GM12878 (cell line): ENCODE results near the gene MYOZ2. TPM values are rescaled to one million over a fixed set of nuclear protein-coding genes. Genes with fewer than 3 reads are reported as not detected.

Experiments used
- ATAC-seq: fragments of 200-7000 bp; cut with Tn5 transposase; 3 replicates; pipeline ENCODE4 v1.9.1; 2020; ENCODE audit warnings: mild to moderate bottlenecking, moderate library complexity
- BruUV-seq: library from RNA; stranded (reverse); fragments of 400-500 nt; replicated peaks from 2 replicates; lab custom pipeline; 2021; lab: Mats Ljungman, UMichigan
- CTCF ChIA-PET: fragments of 300-600 bp; sonication (Branson Sonifier 250); formaldehyde crosslinking; extraction: SDS; loops from one replicate; lab custom pipeline; 2021; ENCODE audit warnings: inconsistent platforms; lab: Yijun Ruan, JAX
- POLR2A ChIA-PET: fragments of 350-600 bp; formaldehyde crosslinking; extraction: SDS; loops from one replicate; lab custom pipeline; 2021; ENCODE audit warnings: inconsistent platforms; lab: Charles Lee
- RAD21 ChIA-PET: fragments of 300-600 bp; sonication (Branson Sonifier 250); formaldehyde crosslinking; loops from one replicate; lab custom pipeline; 2023; ENCODE audit warnings: antibody characterized with exemption; ENCODE audit not compliant: unreplicated experiment; lab: Charles Lee
- SMC1A ChIA-PET: fragments of 300-600 bp; sonication (Branson Sonifier 250); formaldehyde crosslinking; loops from one replicate; lab custom pipeline; 2023; ENCODE audit not compliant: unreplicated experiment, uncharacterized antibody; lab: Charles Lee
- DNase-seq: peaks from one replicate; pipeline ENCODE4 v3.0.0-alpha.2; 2011; ENCODE audit warnings: low read depth, low spot score
- FAIRE-seq: peaks from 3 replicates; lab custom pipeline; 2011; peaks lifted over from hg19 to GRCh38; lab: Jason Lieb, UNC
- H2AFZ ChIP-seq: 2 replicates; pipeline ENCODE4 v1.6.0; 2011; ENCODE audit warnings: low read depth, low read length, control low read depth; ENCODE audit not compliant: control insufficient read depth
- H3K27ac ChIP-seq: 2 replicates; pipeline ENCODE4 v1.5.1; 2011; ENCODE audit warnings: control low read depth; ENCODE audit not compliant: control insufficient read depth, insufficient read depth
- H3K27me3 ChIP-seq, 2 experiments: replicated peaks in 1 of 2; 2 replicates each; pipeline versions ENCODE4 v1.6.0 to v1.6.1; 2011; ENCODE audit warnings: low read length in 1 of 2; ENCODE audit not compliant: control insufficient read depth in 2 of 2, insufficient read depth in 2 of 2
- H3K36me3 ChIP-seq, 2 experiments: 2 replicates each; pipeline ENCODE4 v1.5.1; 2011; ENCODE audit warnings: low read length in 1 of 2; ENCODE audit not compliant: control insufficient read depth in 2 of 2, insufficient read depth in 2 of 2
- H3K4me1 ChIP-seq: 2 replicates; pipeline ENCODE4 v1.6.1; 2011; ENCODE audit warnings: mild to moderate bottlenecking, low read length, moderate library complexity, mixed read lengths; ENCODE audit not compliant: control insufficient read depth, insufficient read depth
- H3K4me2 ChIP-seq: 2 replicates; pipeline ENCODE4 v1.6.0; 2011; ENCODE audit warnings: control low read depth; ENCODE audit not compliant: control insufficient read depth, insufficient read depth
- H3K4me3 ChIP-seq: fragments of 200-600 bp; sonication (generic); 2 replicates; pipeline ENCODE4 v1.5.1; 2016
- H3K79me2 ChIP-seq: 2 replicates; pipeline ENCODE4 v1.6.0; 2011; ENCODE audit warnings: low read length; ENCODE audit not compliant: control insufficient read depth, insufficient read depth
- H3K9ac ChIP-seq: 2 replicates; pipeline ENCODE4 v1.8.0; 2011; ENCODE audit warnings: low read length, control low read depth, mixed read lengths; ENCODE audit not compliant: control insufficient read depth, insufficient read depth
- H3K9me3 ChIP-seq: replicated peaks from 3 replicates; pipeline ENCODE4 v1.5.1; 2011; ENCODE audit warnings: mild to moderate bottlenecking, low read length; ENCODE audit not compliant: control insufficient read depth, insufficient read depth
- H4K20me1 ChIP-seq: 2 replicates; pipeline ENCODE4 v1.6.0; 2011; ENCODE audit not compliant: control insufficient read depth, insufficient read depth
- BRCA1 ChIP-seq: IDR thresholded peaks from 2 replicates; pipeline ENCODE4 v1.6.1; 2011; ENCODE audit warnings: low read depth, low read length, improper control_type of control experiment
- CHD1 ChIP-seq: IDR thresholded peaks from 2 replicates; pipeline ENCODE4 v1.6.1; 2012; ENCODE audit warnings: low read depth, low read length, improper control_type of control experiment
- CREB1 ChIP-seq: IDR thresholded peaks from 2 replicates; pipeline ENCODE4 v1.6.1; 2012; ENCODE audit warnings: low read depth, mild to moderate bottlenecking, inconsistent platforms
- E2F4 ChIP-seq: IDR thresholded peaks from 2 replicates; pipeline ENCODE4 v1.6.1; 2012; ENCODE audit warnings: low read depth, low read length, improper control_type of control experiment
- ESRRA ChIP-seq: IDR thresholded peaks from 2 replicates; pipeline ENCODE4 v1.6.1; 2012; ENCODE audit warnings: mild to moderate bottlenecking, low read length, improper control_type of control experiment
- FOXM1 ChIP-seq: IDR thresholded peaks from 2 replicates; pipeline ENCODE4 v1.6.1; 2012; ENCODE audit warnings: low read depth, mild to moderate bottlenecking, inconsistent platforms, low read length, moderate library complexity
- JUNB ChIP-seq: IDR thresholded peaks from 2 replicates; pipeline ENCODE4 v1.6.1; 2016; ENCODE audit warnings: antibody characterized with exemption, mild to moderate bottlenecking
- MTA2 ChIP-seq: fragments of 450-650 bp; IDR thresholded peaks from 2 replicates; pipeline ENCODE4 v1.6.1; 2016; ENCODE audit warnings: low read depth, mild to moderate bottlenecking, moderate library complexity
- NFYB ChIP-seq: IDR thresholded peaks from 2 replicates; pipeline ENCODE4 v1.6.1; 2011; ENCODE audit warnings: low read depth, mild to moderate bottlenecking, low read length, improper control_type of control experiment, moderate library complexity; ENCODE audit not compliant: insufficient read depth
- STAT1 ChIP-seq: fragments of 450-650 bp; conservative IDR thresholded peaks from 2 replicates; pipeline ENCODE4 v1.6.1; 2014; ENCODE audit warnings: antibody characterized with exemption, mild to moderate bottlenecking
- TBL1XR1 ChIP-seq: IDR thresholded peaks from 2 replicates; pipeline ENCODE4 v1.6.1; 2012; ENCODE audit warnings: low read depth, low read length, improper control_type of control experiment
- YBX1 ChIP-seq: fragments of 450-650 bp; IDR thresholded peaks from 2 replicates; pipeline ENCODE4 v1.6.1; 2016; ENCODE audit warnings: antibody characterized with exemption
- YY1 ChIP-seq: IDR thresholded peaks from 2 replicates; pipeline ENCODE4 v1.6.1; 2011; ENCODE audit warnings: low read depth, mild to moderate bottlenecking, low read length
- ZNF687 ChIP-seq: fragments of 450-650 bp; IDR thresholded peaks from 2 replicates; pipeline ENCODE4 v1.6.1; 2017; ENCODE audit warnings: mild to moderate bottlenecking, moderate library complexity
- WGBS: methylation state at CpG from one replicate; pipeline ENCODE4 v1.1.6; 2016; ENCODE audit warnings: low lambda C conversion rate; ENCODE audit not compliant: insufficient replicate concordance, insufficient coverage; ENCODE audit errors: missing lambda C conversion rate; 5-methylcytosine and 5-hydroxymethylcytosine counted together
- in situ Hi-C: fragments of 300-500 bp; cut with MboI; formaldehyde crosslinking; loops from 9 replicates; pipeline ENCODE4 v1.14.3; 2018; ENCODE audit warnings: mixed read lengths
- intact Hi-C: fragments of 100-400 bp; cut with micrococcal nuclease; formaldehyde crosslinking; loops from one replicate; pipeline ENCODE4 v1.14.2; 2022; ENCODE audit not compliant: unreplicated experiment
- polyA plus RNA-seq, 11 experiments: library from polyadenylated mRNA; depleted of rRNA in 4 of 11; unstranded in 6 of 11; stranded (reverse) in 5 of 11; fragments of >200 nt; fragmentation: Nextera tagmentation in 4 of 11; fragmentation: Illumina TruSeq in 1 of 11; extraction: Ambion mirVana in 4 of 11; extraction: Trizol in 1 of 11; gene quantifications; 1 replicate in 1 of 11; 2 replicates in 10 of 11; pipeline versions ENCODE4 v1.2.1 to v1.2.3, GENCODE V29; 2011 to 2016; ENCODE audit warnings: inconsistent platforms in 2 of 11, missing spikeins in 2 of 11, low read depth in 1 of 11
- total RNA-seq, 4 experiments: library from RNA; depleted of rRNA in 3 of 4; stranded (reverse); fragments of >200 nt in 3 of 4; fragmentation: Illumina TruSeq in 1 of 4; extraction: Trizol in 1 of 4; gene quantifications; 2 replicates each; pipeline versions ENCODE4 v1.2.1 to v1.2.3, GENCODE V29; 2013 to 2021

The MYOZ2 gene
- total and polyA plus RNA-seq, 10 of the 15 experiments (the other 5 are each of a cell fraction or from before 2014, with no cell fraction given) = not detected

GRCh38 chr4:119179011-119179410 is 43.4 kb downstream of the MYOZ2 start (continued):
- no peak for TF ChIP-seq E2F4

GRCh38 chr4:119184128-119184527 is 48.5 kb downstream of the MYOZ2 start:
- 21% methylated on average over 2 of the region's 2 CpGs for WGBS
- SMC1A ChIA-PET = no interaction called here
- no peak overlapping the region for H3K4me3 ChIP-seq

More at GRCh38 chr4:119184128-119184527, 48.5 kb downstream of the MYOZ2 start:
- ChIA-PET RAD21 (no interaction called here), POLR2A (no interaction called here), CTCF (no interaction called here)
- Histone ChIP-seq H3K79me2 (no peaks in the 10 kb centered on the region), H3K36me3 (no peaks in the 10 kb centered on the region), H3K27ac (no peak overlapping the region), H2AFZ (no peak overlapping the region), H3K9me3 (no peaks in the 10 kb centered on the region), H4K20me1 (no peaks in the 10 kb centered on the region), H3K4me2 (no peak overlapping the region), H3K27me3 (no peaks in the 10 kb centered on the region), H3K9ac (no peak overlapping the region), H3K4me1 (no peaks in the 10 kb centered on the region)
- no TSS peak for BruUV-seq
- intact Hi-C loops (no loop called here), in situ Hi-C loops (no loop called here)
- TF ChIP-seq CHD1 (no peak), NFYB (no peak), E2F4 (no peak), BRCA1 (no peak), JUNB (no peak), ZNF687 (no peak), YBX1 (no peak), CREB1 (no peak), ESRRA (no peak), TBL1XR1 (no peak), MTA2 (no peak), YY1 (no peak), STAT1 (no peak), FOXM1 (no peak)
- ATAC-seq = no peak
- FAIRE-seq = no peak
- DNase-seq = no peak
